T-helper 1 cell (primary cell): ENCODE data around the gene INSYN1.
"Not testable (repeated sequence)": the region's sequence is repeated elsewhere in the genome, so short reads cannot be mapped to it uniquely, and the experiment has no call there.

ENCODE experiments used
- DNase-seq, 5 donors: peaks; one replicate each; pipeline ENCODE4 v3.0.0-alpha.2; 2012 to 2020

Gene INSYN1

DNA sequence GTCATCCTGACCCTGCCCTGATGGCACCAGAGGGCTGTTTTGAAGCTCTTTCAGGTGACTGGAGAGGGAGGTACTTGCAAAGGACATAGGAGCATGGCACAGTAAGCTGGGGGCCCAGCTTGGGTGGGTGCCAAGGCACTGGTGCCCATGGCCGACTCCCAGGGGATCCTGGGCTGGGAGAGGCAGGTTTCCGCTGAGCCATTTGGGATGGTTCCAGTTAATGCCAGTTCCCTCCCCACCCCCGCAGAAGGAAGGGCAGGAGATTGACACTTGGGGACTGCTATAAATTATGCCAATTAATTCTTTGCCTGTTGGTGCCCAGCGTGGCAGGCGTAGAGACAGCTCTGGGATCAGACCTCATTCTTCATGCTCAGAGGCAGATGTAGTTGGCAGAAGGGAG, 42.8 kb downstream of the INSYN1 start:
- DNase-seq: no peak

DNA sequence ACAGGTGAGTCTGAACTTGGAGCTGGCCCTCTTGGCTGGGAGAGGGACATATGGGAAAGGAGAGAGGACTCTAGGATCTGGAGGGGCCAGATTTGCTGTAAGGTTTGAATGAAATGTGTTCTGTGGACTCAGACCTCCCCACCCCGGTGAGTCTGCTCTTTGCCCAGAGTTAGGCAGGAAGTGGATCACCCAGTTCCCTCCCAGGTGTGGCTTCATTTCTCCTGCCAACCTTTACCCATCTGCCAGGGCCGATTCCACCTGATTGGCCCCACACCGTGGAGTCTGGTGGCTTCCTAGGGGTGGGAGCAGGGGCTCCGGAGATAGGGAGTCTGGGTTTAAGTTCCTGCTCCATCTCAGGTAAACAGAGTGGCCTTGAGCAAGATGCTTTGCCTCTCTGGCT, 43.5 kb downstream of the INSYN1 start:
- DNase-seq: no peak

DNA sequence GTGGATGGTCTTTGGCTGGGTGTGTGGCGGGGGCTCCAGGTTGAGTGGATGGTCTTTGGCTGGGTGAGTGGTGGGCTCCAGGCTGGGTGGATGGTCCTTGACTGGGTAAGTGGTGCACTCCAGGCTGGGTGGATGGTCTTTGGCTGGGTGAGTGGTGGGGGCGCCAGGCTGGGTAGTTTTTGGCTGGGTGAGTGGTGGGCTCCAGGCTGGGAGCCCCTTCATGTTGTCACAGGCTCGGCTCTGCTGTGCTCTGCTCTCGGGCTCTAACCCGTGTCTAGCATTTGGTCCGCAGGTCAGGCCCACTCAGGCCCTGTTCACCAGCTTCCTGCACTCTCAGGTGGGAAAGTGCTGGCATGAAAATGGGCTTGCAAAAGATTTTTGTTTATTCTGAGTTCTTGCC, 43.9 kb downstream of the INSYN1 start:
- no peak for DNase-seq

- DNase-seq: no peak
These were observed 44.5 kb downstream of the INSYN1 start for GRCh38 chr15:73708691-73709090.

- peak in 4 of 5 donors; percentile 37 to 70 (median 50) for DNase-seq
These were observed 48.1 kb downstream of the INSYN1 start for GRCh38 chr15:73704869-73705645.

DNA sequence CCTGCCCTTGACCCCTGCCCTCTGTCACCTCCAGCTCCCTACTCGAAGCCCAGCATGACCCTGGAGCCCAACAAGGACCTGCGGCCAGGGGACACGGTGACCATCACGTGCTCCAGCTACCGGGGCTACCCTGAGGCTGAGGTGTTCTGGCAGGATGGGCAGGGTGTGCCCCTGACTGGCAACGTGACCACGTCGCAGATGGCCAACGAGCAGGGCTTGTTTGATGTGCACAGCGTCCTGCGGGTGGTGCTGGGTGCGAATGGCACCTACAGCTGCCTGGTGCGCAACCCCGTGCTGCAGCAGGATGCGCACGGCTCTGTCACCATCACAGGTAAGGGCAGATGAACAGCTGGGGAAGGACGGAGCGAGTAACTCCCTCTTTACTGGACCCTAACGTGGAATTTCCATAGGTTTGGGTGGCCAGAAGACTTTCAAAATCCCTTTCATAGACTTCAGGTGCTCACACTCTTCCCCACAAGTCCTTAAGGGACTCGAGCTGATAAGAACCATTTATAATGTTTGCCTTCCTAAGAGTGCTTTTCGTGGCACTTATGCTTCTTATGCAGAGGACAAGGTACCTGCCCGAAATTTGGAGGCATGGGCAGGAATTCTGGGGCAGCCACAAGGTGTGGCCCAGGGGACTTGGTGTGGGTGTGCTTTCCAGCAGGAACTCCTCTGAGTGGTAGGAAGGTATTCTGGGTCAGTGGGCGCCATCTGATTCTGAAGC, 48.8 kb downstream of the INSYN1 start:
- not testable (repeated sequence) for DNase-seq

GRCh38 chr15:73703601-73704000, 49.5 kb downstream of the INSYN1 start:
- not testable (repeated sequence) for DNase-seq

DNA sequence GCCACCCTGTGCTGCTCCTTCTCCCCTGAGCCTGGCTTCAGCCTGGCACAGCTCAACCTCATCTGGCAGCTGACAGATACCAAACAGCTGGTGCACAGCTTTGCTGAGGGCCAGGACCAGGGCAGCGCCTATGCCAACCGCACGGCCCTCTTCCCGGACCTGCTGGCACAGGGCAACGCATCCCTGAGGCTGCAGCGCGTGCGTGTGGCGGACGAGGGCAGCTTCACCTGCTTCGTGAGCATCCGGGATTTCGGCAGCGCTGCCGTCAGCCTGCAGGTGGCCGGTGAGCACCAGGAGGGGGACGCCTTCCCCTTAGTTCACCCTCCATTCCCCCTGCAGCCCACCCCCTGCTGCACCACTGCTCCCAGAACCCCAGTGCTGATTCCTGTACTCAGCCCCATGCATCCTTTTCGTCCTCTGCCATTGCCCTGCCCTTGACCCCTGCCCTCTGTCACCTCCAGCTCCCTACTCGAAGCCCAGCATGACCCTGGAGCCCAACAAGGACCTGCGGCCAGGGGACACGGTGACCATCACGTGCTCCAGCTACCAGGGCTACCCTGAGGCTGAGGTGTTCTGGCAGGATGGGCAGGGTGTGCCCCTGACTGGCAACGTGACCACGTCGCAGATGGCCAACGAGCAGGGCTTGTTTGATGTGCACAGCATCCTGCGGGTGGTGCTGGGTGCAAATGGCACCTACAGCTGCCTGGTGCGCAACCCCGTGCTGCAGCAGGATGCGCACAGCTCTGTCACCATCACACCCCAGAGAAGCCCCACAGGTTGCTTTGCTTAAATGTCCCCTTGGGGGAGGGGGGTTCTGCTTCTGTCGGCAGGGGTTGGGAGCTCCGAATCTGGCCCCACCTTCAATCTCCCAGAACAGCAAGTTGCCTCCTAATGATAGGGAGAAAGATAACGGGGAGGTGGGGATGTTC, 50.6 kb downstream of the INSYN1 start:
- DNase-seq: not testable (repeated sequence)

DNA sequence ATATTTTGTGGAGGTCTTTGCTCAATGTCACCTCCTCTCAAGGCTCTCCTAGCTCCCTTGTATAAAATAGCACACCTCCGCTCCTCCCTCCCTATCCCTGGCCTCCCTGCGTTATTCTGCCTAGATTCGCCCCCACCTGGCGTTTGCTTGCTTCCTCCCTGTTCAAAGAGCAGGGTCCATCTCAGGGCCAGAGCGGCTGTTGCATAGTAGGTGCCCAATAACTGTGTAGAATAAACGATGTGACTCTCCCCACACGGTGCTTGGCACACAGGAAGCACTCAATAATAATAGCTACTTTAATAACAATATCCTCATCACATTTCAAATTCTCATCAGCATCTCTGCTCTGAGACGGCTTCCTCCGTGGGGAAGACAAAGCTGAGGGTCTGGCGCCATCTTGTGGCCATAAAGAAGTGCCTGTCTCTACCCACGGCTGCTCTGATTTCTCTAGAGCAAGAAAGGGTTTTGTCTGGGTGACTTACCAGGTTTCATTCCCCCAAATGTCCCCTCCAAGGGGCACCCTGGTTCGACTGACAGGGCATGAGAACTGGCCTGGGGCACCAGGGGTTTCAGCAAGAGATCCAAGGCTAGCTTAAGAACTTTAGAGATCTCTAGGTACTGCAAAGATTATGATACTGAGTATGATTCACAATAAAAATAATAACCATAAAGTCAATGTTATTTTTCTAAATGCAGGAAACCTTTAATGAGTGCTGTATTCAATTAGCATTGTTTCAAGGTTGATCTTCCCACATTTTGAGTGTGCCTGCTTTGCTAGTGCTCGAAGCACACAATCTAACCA, 52.9 kb downstream of the INSYN1 start:
- peak; percentile 42 to 77 (median 61) for DNase-seq

DNA sequence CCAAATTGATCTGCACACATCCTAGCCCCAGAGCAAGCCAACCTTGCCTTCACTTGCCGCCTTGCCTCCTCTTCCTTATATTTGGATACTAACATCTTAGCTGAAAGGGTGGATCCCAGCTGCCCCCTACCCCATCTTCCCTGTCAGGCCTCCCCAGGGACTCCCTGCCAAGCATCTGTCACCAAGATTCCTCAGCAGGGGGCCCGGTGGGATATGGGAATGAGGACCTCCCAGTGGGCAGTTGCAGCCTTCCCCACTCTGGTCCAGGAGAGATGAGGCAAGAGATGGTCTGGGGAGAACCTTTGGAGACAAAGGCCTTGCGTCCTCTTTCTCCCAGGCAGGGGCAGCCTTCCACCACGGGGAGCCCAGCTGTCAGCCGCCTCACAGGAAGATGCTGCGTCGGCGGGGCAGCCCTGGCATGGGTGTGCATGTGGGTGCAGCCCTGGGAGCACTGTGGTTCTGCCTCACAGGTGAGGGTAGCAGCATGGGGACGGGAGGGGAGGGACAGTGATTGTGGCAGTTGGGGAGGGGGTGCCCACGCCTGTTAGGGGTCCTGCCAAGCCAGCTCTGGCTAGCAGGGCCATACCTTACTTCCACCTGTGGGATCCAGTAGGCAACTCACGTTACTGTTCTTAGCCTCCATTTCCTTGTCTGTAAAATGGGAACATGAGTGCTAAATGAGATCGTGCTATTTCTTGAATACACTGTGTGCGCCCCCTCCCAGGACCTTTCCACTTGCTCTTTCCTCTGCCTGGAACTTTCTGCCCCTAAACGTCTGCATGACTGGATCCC, 53.7 kb downstream of the INSYN1 start:
- DNase-seq: no peak

GRCh38 chr15:73697033-73697467, 56.1 kb downstream of the INSYN1 start:
- DNase-seq: peak; percentile 54 to 92 (median 63)

GRCh38 chr15:73696641-73697001, 56.5 kb downstream of the INSYN1 start:
- DNase-seq: no peak

DNA sequence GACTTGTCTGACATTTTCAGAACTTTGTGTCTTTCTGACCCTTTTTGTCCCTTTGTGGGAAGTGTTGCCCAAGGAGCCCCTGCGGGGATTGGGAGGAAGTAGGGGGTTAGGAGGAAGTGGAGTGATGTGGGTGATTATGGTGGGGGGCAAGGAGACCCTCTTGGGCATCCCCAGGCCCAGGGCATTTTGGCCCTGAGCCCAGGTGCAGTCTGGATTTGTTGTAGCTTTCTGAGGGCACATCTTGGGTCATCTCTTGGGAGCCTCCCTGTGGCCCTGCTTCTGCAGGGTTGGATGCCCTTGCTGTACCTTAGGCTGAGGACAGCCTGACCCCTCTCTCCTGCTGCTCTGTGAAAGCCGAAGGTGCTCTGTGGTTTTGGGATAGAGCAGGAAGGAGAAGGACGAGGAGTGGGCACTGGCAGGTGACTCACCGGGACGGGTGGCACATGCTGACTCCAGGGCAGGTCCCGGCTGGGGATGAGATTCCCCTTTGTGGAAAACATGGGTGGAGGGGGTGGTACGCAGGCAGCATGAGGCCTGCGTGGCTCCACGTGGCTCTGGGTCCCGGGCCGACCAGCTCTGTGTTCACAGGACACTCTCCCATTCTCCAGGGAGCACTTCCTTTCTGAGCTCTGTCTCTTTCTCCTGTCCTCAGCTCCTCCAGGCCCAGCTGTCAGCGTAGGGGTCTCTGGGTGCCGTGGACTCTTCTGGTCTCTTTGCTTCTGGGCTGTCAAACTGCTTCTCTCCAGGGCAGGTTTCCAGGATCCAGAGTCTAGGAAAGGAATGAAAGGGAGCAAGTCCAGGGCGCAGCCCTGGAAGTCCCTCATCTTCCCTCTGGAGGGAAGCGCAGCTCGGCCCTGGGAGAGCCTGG, 57.1 kb downstream of the INSYN1 start:
- DNase-seq: no peak

GRCh38 chr15:73694419-73694818, 58.7 kb downstream of the INSYN1 start:
- DNase-seq: no peak

GRCh38 chr15:73691396-73691795, 61.8 kb downstream of the INSYN1 start:
- DNase-seq: no peak

DNA sequence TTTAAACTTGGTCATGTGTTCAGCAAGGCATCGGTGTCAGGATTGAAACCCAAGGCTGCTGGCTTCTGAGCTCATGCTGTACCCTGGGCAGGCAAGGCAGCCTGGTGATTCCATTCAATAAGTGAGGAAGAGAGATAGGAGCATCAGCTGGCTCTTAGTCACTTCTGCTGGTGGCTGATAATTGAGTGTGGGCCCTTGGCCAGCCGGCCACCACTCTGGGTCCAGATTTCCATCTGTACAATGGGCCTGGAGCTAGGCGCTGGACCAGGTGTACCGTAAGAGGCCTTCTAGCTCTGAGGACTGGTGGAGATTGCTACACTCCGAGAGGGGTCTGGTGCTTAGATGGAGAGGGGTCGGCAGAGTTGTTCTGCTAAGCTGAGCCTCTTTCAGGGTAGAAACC, 64.7 kb downstream of the INSYN1 start:
- no peak for DNase-seq

- no peak for DNase-seq
These were observed 65.8 kb downstream of the INSYN1 start for GRCh38 chr15:73687351-73687750.

GRCh38 chr15:73686781-73687256, 66.3 kb downstream of the INSYN1 start:
- no peak for DNase-seq

GRCh38 chr15:73685981-73686380, 67.2 kb downstream of the INSYN1 start:
- DNase-seq: no peak
